HG02852 (cell line): Measurements from ENCODE around the gene SYT9.
A peak's percentile ranks its signal among the peaks of the same experiment; 100 is the strongest.

ENCODE experiments used
- ATAC-seq: cut with Tn5 transposase; IDR thresholded peaks from one replicate; pipeline ENCODE4 v1.9.1; 2021; ENCODE audit warnings: mild to moderate bottlenecking, moderate library complexity; ENCODE audit not compliant: unreplicated experiment

SYT9 gene

GRCh38 chr11:7251836-7252682 is at the start of gene SYT9:
Gene SYT9 (plus strand): TSS chr11:7251904. CDS start chr11:7252187, 283 bp downstream.
- ATAC-seq: peak; percentile 84

DNA sequence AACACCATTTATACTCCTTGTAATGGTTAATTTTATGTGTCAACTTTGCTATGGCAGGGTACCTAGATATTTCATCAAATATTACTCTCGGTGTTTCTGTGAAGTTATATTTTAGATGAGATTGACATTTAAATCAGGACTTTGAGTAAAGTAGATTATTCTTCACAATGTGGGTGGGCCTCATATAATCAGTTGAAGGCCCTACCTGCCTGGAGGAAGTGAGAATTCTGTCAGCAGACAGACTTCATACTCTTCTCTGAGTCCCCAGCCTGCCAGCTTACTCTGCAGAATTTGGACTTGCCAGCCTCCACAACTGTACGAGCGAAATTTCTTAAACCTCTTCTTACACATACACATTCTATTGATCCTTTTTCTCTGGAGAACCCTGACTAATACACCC is 49.3 kb upstream of the SYT9 start:
- ATAC-seq: no peak

DNA sequence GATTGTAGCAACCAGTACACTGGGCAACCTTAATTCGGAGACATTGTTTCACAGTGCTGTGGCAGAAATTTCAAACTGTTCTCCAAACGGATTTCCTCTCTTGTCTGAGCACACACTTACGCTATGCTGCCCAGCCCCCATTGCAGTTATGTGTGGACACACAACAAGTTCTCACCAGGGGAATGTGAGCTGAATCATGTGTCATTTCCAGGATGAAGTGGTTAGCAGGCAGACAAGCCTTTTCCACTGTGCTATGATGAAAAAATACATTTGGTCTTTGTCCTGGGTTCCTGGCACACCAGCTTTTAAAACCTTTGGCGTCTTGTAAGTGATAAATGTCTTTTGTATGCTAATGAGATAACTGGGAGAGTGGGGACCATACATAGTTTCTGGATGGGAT is 46.9 kb upstream of the SYT9 start:
- no peak for ATAC-seq

GRCh38 chr11:7208391-7208790 is 43.3 kb upstream of the SYT9 start:
- ATAC-seq: no peak

DNA sequence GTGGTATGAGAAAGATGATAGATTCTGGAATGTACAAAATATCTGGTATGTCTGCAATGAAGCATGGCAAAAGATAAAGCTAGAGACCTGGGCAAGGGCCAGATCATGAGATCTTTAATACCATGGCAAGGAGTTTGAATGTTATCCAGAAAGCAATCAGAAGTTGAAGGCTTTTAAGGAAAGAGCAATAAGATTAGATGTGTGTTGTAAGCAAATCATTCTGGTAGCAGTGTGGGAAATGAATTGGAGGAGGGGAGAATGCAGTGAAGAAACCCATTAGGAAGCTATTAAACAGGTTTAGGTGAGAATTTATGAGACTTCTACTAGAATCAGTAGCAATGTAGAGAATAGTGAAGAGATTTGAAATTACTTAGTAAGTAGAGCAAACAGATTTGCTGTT is 32.2 kb upstream of the SYT9 start:
- no peak for ATAC-seq

GRCh38 chr11:7220636-7221035 is 31.1 kb upstream of the SYT9 start:
- no peak for ATAC-seq

- no peak for ATAC-seq
Measured at GRCh38 chr11:7222619-7223018, 29.1 kb upstream of the SYT9 start.

DNA sequence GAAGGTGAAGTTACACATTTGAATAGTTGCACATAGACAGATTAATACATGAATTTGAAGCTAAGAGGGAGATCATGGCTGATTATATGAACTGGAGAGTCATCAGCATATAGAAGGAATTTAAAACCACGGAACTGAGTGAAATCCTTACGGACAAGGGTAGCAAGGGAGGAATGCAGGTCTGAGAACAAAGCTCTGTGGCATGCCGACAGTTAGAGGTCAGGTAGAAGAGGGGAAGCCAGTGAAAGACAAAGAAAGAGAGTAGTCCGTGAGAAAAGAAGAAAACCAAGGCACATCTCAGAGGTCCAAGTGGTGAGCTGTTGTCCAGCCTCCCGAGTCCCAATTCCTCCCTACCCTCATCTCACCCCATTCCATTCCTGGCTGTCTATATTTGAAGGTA is 11.8 kb upstream of the SYT9 start:
- ATAC-seq: no peak

DNA sequence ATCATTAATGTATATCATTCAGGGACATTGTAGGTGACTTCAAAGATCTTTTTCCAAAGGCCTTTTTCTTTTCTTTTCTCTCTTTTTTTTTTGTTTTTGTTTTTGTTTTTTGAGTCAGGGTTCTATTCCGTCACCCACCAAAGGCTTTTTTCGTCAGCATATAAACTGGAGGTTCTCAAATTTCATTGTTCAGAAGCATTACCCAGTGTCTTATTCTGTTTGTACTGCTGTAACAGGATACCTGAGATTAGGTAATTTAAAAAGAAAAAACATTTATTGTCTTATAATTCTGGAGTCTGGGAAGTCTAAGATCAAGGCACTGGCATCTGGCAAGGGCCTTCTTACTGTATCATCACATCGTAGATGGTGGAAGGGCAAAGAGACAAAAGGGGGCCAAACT is 6.4 kb upstream of the SYT9 start:
- ATAC-seq: no peak

- ATAC-seq: no peak
Measured at GRCh38 chr11:7246179-7246578, 5.5 kb upstream of the SYT9 start.

DNA sequence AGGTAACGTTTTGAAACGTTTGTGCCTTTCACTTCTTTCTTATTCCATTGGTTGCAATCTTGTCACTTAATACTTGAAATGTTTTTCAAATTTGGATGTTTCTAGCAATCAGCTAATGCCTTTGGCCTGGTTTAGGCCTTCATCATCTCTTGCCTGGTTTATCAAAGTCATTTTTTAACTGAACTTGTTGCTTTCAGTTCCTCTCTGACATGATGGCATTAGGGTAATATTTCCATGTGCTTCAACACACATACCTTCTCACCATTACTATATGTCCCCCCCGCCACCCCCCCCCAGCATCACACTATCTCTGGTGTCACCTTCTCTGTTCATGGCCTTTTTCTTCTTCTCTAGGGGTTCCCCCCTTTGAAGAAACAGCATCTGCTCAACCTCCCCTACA is 1.5 kb upstream of the SYT9 start:
- no peak for ATAC-seq

DNA sequence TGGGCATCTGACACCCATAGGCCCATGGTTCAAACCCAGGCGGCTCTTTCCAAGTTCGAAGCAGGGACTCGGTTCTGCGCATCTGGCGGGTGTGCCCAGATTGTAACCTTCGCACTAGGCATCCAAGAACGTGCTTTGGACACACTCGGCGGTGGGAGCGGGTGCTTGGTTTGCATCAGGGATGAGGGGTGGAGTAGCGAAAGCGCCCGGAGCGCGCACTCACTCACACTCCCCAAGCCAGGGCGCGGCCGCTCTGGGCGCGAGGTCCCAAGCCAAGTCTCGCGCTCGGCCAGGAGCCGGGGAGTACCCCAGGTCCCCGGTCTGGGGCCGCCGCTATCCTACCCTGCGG is 243 bp upstream of the SYT9 start:
- no peak for ATAC-seq

DNA sequence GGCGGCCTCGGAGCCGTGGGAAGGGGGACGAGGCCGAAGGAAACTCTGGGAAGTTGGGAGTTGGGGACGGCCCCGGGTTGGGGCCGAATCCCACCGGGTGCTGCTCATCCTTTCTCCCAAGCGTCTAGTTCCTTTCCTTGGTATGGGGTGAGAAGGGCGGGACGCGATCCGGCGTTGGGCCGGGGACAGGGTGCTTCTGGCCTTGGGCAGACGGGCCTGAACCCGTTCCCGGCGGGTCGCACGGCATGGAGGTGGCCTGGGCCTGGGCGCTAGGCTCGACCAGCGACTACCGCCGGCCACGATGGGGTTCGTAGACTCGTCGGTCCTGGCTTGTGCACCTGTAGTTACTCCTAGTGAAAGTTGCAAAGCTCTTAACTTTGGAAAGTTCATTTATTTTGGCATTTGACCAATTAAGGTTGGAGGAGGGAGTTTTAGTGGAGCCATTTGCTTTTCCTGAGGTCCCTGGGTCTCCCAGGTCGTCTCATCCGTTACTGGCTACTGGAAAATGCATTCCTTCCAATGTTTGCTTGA is 1.0 kb downstream of the SYT9 start:
- no peak for ATAC-seq

DNA sequence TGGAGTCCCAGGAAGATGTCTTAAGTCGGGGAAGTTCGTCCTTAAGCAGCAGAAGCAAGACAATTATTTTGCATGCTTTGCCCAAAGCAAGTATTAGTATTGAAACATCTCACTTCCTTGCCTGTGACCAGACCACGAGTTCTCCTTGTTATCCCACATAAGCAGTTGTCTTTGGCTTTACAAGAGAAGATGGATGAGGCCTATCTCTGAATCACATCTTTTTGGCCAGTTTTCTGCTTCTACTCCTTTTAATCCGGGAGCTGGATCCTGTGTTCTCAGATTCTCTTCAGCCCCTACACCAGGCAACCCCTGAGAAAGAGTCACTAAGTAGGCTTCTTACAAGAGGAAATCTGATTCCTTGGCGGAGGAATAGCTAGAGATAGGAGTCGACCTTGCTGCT is 2.1 kb downstream of the SYT9 start:
- no peak for ATAC-seq

- no peak for ATAC-seq
Measured at GRCh38 chr11:7254731-7255291, 3.1 kb downstream of the SYT9 start.

DNA sequence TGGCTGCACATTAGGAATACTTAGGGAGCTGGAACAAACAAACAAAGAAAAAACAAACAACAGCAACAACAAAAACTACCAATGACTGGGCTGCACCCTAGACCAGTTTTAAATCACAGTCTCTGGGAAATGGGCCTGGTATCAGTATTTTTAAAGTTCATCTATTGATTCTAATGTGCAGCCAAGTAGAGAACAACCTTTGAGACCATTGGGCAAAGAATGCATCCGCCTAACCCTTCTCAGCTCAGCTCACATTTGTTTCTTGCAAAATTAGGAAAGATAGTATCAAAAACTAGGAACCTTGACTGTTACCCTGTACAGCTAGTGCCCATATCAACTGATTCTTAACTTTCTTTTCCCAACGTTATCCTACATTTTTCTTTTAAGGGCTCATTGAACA is 5.2 kb downstream of the SYT9 start:
- no peak for ATAC-seq

DNA sequence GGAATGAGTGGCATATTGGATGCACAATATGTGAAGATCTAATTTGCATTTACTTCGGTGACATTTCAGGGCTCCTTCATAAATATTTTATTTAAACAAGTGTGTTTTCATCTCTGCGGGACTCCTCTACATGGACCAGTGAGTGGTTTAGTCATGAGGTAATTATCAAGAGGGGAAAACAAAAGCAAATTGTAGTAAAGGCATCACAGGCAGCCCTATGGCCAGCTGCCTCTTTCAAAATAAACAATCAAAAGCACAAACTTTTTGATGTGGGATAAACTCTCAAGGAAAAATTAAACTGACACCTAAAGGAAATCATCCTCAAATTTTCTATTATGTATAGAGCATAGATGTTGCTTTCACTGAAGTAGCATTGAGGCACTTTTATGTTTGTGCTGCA is 6.0 kb downstream of the SYT9 start:
- ATAC-seq: no peak

DNA sequence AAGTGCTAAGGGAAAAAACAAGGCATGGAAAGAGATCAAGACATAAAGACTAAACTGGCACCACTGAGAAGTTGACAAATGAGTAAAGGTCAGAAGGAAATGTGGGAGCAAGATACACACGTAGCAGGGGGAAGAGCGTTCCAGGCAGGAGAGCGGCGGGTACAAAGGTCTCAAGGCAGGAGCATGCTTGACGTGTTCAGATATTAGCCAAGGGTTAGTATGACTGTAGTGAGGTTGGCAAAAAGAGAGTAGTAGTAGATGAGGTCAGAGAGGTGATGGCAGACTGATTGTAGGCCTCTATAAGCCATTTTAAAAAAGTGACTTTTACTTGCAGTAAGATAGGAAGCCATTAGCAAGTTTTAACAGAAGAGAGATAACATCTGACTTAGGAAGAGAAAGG is 9.9 kb downstream of the SYT9 start:
- no peak for ATAC-seq

DNA sequence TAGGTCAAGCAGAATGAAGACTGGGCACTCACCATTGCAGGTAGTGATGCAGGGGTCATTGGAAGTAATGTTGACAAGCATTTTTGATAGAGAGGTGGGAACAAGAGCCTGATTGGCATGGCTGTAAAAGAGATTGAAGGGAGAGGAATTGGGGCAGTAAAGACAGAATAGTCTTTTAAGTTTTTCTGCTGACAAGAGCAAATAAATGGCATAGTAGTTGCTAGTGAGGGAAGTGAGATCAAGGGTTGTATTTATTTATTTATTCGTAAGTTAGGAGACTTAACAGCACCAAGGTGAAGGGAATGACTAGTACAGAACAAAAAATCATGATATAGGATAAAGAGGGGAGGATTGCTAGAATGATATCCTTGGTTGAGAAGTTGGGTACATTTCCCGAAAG is 11.0 kb downstream of the SYT9 start:
- ATAC-seq: no peak

DNA sequence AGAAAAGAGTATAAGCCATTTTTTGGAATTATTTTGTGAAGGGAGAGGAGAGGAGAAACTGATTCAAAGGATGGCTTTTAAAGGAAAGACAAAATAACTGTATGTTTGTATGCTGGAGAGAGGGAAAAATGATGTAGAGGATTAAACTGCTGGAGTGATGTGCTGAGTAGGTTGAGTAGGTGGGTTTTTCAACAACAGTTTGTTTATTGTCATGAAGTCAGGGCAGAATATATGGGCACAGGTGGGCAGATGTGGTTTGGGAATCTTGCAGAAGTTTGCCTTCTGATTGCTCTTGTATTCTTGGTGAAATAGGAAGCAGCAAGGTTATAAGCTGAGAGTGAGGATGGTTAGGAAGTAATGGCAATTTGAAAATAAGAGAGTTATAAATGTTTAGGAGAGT is 12.1 kb downstream of the SYT9 start:
- ATAC-seq: no peak

DNA sequence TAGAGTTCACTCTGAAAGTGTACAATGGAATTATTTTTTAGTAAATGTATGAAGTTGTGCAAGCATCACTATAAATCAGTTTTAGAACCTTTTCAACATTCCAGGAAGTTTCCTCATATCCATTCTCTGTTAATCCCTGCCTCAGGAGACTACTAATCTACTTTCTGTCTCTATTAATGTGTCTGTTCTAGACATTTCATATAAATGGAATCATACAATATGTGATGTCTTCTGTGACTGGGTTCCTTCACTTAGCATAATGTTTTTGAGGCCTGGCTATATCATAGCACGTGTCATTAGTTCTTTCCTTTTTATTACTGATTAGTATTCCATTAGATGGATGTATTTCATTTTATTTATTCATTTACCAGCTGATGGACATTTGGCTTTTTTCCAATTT is 17.1 kb downstream of the SYT9 start:
- no peak for ATAC-seq

DNA sequence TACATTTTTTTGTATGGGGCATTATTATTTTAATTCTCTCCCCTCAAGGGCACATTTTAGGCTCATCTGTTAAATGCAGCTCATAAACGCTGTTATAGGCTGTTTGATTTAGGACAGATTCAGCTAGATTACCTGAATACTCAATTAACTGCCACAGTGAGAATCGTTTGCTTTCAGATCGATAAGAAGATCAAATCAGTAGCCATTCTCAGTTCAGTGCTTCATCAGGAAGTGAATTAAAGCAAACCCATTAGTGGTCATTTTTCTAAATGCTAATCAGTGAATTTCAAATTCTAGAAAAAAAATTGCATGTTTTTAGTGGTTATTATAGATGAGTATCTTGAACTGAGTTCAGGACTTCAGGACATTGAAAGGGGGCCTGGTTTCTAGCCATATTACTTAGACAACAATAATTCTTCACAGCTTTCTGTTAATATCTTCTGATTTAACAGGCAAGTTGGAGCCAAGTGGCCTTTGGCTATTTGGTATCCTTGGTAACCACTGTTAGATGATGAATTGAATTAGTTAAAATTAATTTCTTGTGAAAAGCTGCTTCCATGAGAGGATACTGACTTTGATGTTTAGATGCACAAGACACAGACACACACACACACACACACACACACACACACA is 18.6 kb downstream of the SYT9 start:
- ATAC-seq: no peak
